Measurements from ENCODE around the gene AXIN1.
"Not testable (repeated sequence)": the region's sequence is repeated elsewhere in the genome, so short reads cannot be mapped to it uniquely, and the experiment has no call there.

The AXIN1 gene

GRCh38 chr16:259226-259625 is 93.3 kb downstream of the AXIN1 start:
- Histone ChIP-seq H3K4me1 (peaks cover 6 to 37% (median 28%) of the 10 kb centered on the region in 10 experiments), H3K27me3 (no peaks in the 10 kb centered on the region), H3K4me2 (peak overlapping the region in 8 of 11 experiments; percentile 11 to 71 (median 41); a peak in 13 of 22 replicates), H3K9ac (peak overlapping the region in 4 of 11 experiments; percentile 2 to 44 (median 24); a peak in 4 of 22 replicates), H4K20me1 (peaks cover 0 to 44% (median 0%) of the 10 kb centered on the region in 11 experiments; a peak in 7 of 22 replicates), H3K27ac (peak overlapping the region in 5 of 11 experiments; percentile 2 to 48 (median 20); a peak in 6 of 22 replicates), H3K4me3 (no peak overlapping the region), H3K9me3 (replicated peaks in 1 of 11) (peaks cover 0 to 8% (median 0%) of the 10 kb centered on the region in 11 experiments; a peak in 3 of 22 replicates), H3K36me3 (peaks cover 63 to 94% (median 88%) of the 10 kb centered on the region in 11 experiments)
- no peak for TF ChIP-seq Cebpa-rat (IDR thresholded peaks at IDR 0.05)

GRCh38 chr16:258091-258490 is 94.4 kb downstream of the AXIN1 start:
- peaks cover 0 to 33% (median 0%) of the 10 kb centered on the region in 11 experiments; a peak in 7 of 22 replicates for H4K20me1 ChIP-seq
- H3K27me3 ChIP-seq; H3K9ac ChIP-seq; H3K4me3 ChIP-seq; H3K9me3 ChIP-seq (replicated peaks in 1 of 11); H3K27ac ChIP-seq; H3K4me2 ChIP-seq: not testable (repeated sequence)
- peaks cover 17 to 48% (median 40%) of the 10 kb centered on the region in 10 experiments for H3K4me1 ChIP-seq
- peaks cover 52 to 88% (median 81%) of the 10 kb centered on the region in 11 experiments for H3K36me3 ChIP-seq

GRCh38 chr16:255183-255582 is 97.3 kb downstream of the AXIN1 start:
- H3K27ac ChIP-seq: peak overlapping the region in 9 of 11 experiments; percentile 76 to 87 (median 81); a peak in 16 of 22 replicates
- peak overlapping the region in 6 of 10 experiments; percentile 44 to 58 (median 48); a peak in 11 of 20 replicates for H3K4me3 ChIP-seq
- no peaks in the 10 kb centered on the region for H3K27me3 ChIP-seq
- peak in 6 of 11 experiments; percentile 34 to 68 (median 50); a peak in 7 of 22 replicates for TF ChIP-seq Cebpa-rat (IDR thresholded peaks at IDR 0.05)
- H3K9ac ChIP-seq: peak overlapping the region in 10 of 11 experiments; percentile 10 to 82 (median 72); a peak in 15 of 22 replicates
- H4K20me1 ChIP-seq: peaks cover 0 to 9% (median 0%) of the 10 kb centered on the region in 11 experiments; a peak in 6 of 22 replicates
- peaks cover 38 to 72% (median 59%) of the 10 kb centered on the region in 11 experiments for H3K36me3 ChIP-seq
- H3K4me1 ChIP-seq: peaks cover 37 to 76% (median 68%) of the 10 kb centered on the region in 10 experiments
- H3K9me3 ChIP-seq (replicated peaks in 1 of 11): peaks cover 0 to 8% (median 0%) of the 10 kb centered on the region in 11 experiments; a peak in 3 of 22 replicates
- H3K4me2 ChIP-seq: peak overlapping the region in 10 of 11 experiments; percentile 68 to 95 (median 84); a peak in 20 of 22 replicates

- Histone ChIP-seq H3K4me3 (peak overlapping the region in 6 of 10 experiments; percentile 44 to 58 (median 48); a peak in 10 of 20 replicates), H3K9me3 (replicated peaks in 1 of 11) (peaks cover 0 to 8% (median 0%) of the 10 kb centered on the region in 11 experiments; a peak in 3 of 22 replicates), H4K20me1 (peaks cover 0 to 2% (median 0%) of the 10 kb centered on the region in 11 experiments; a peak in 2 of 22 replicates), H3K4me1 (peaks cover 37 to 78% (median 72%) of the 10 kb centered on the region in 10 experiments), H3K9ac (peak overlapping the region; percentile 8 to 82 (median 70); a peak in 17 of 22 replicates), H3K4me2 (peak overlapping the region in 10 of 11 experiments; percentile 68 to 95 (median 84); a peak in 21 of 22 replicates), H3K36me3 (peaks cover 34 to 71% (median 58%) of the 10 kb centered on the region in 11 experiments), H3K27ac (peak overlapping the region in 9 of 11 experiments; percentile 76 to 87 (median 81); a peak in 18 of 22 replicates), H3K27me3 (no peaks in the 10 kb centered on the region)
- no peak for TF ChIP-seq Cebpa-rat (IDR thresholded peaks at IDR 0.05)
These were observed 98.1 kb downstream of the AXIN1 start for GRCh38 chr16:254461-254860.

GRCh38 chr16:253833-254232 is 98.7 kb downstream of the AXIN1 start:
- no peak for TF ChIP-seq Cebpa-rat (IDR thresholded peaks at IDR 0.05)
- peaks cover 35 to 78% (median 72%) of the 10 kb centered on the region in 10 experiments for H3K4me1 ChIP-seq
- H3K36me3 ChIP-seq: peaks cover 34 to 71% (median 58%) of the 10 kb centered on the region in 11 experiments
- H3K4me2 ChIP-seq: peak overlapping the region; percentile 68 to 95 (median 85)
- peaks cover 0 to 8% (median 0%) of the 10 kb centered on the region in 11 experiments; a peak in 3 of 22 replicates for H3K9me3 ChIP-seq (replicated peaks in 1 of 11)
- H3K4me3 ChIP-seq: peak overlapping the region in 7 of 10 experiments; percentile 22 to 58 (median 48); a peak in 12 of 20 replicates
- H3K27ac ChIP-seq: peak overlapping the region in 10 of 11 experiments; percentile 42 to 87 (median 80); a peak in 20 of 22 replicates
- peak overlapping the region; percentile 8 to 82 (median 70); a peak in 20 of 22 replicates for H3K9ac ChIP-seq
- no peaks in the 10 kb centered on the region for H4K20me1 ChIP-seq
- no peaks in the 10 kb centered on the region for H3K27me3 ChIP-seq

GRCh38 chr16:252366-253337 is 99.9 kb downstream of the AXIN1 start:
- Histone ChIP-seq H3K4me3 (peak overlapping the region; percentile 33 to 54 (median 47); a peak in 18 of 20 replicates), H3K9me3 (replicated peaks in 1 of 11) (peaks cover 0 to 8% (median 0%) of the 10 kb centered on the region in 11 experiments; a peak in 3 of 22 replicates), H3K4me2 (peak overlapping the region; percentile 68 to 95 (median 85)), H3K9ac (peak overlapping the region; percentile 63 to 82 (median 73)), H3K27me3 (no peaks in the 10 kb centered on the region), H3K4me1 (peaks cover 32 to 78% (median 70%) of the 10 kb centered on the region in 10 experiments), H4K20me1 (no peaks in the 10 kb centered on the region; a peak in 1 of 22 replicates), H3K36me3 (peaks cover 34 to 75% (median 55%) of the 10 kb centered on the region in 11 experiments), H3K27ac (peak overlapping the region; percentile 49 to 87 (median 78))
- no peak for TF ChIP-seq Cebpa-rat (IDR thresholded peaks at IDR 0.05)

GRCh38 chr16:249431-249830 is 103.1 kb downstream of the AXIN1 start:
- Histone ChIP-seq H3K9me3 (replicated peaks in 1 of 11) (no peaks in the 10 kb centered on the region), H3K27ac (peak overlapping the region in 3 of 11 experiments; percentile 5 to 35 (median 6); a peak in 2 of 22 replicates), H3K9ac (peak overlapping the region in 1 of 11 experiments; percentile 33; a peak in 2 of 22 replicates), H3K27me3 (no peaks in the 10 kb centered on the region), H3K4me2 (peak overlapping the region in 6 of 11 experiments; percentile 13 to 62 (median 37); a peak in 8 of 22 replicates), H3K36me3 (peaks cover 8 to 48% (median 26%) of the 10 kb centered on the region in 11 experiments; a peak in 21 of 22 replicates), H3K4me3 (no peak overlapping the region), H3K4me1 (peaks cover 39 to 80% (median 61%) of the 10 kb centered on the region in 10 experiments), H4K20me1 (peaks cover 0 to 3% (median 0%) of the 10 kb centered on the region in 11 experiments; a peak in 1 of 22 replicates)
- no peak; a peak in 1 of 22 replicates for TF ChIP-seq Cebpa-rat (IDR thresholded peaks at IDR 0.05)

GRCh38 chr16:247027-247426 is 105.5 kb downstream of the AXIN1 start:
- TF ChIP-seq Cebpa-rat (IDR thresholded peaks at IDR 0.05): no peak
- no peak overlapping the region for H3K9ac ChIP-seq
- H3K4me3 ChIP-seq: no peak overlapping the region
- peaks cover 8 to 41% (median 22%) of the 10 kb centered on the region in 11 experiments; a peak in 20 of 22 replicates for H3K36me3 ChIP-seq
- H4K20me1 ChIP-seq: peaks cover 0 to 6% (median 0%) of the 10 kb centered on the region in 11 experiments; a peak in 6 of 22 replicates
- H3K27ac ChIP-seq: peak overlapping the region in 1 of 11 experiments; percentile 6; a peak in 1 of 22 replicates
- peaks cover 34 to 80% (median 57%) of the 10 kb centered on the region in 10 experiments for H3K4me1 ChIP-seq
- H3K9me3 ChIP-seq (replicated peaks in 1 of 11): no peaks in the 10 kb centered on the region
- H3K27me3 ChIP-seq: no peaks in the 10 kb centered on the region
- H3K4me2 ChIP-seq: no peak overlapping the region; a peak in 1 of 22 replicates
